Upper lobe of right lung (tissue), 1 donor: ENCODE data around the gene FOS. TPM values are rescaled to one million over a fixed set of nuclear protein-coding genes. Genes with fewer than 3 reads are reported as not detected.

ENCODE experiments used
- ATAC-seq: fragments of 200-7000 bp; cut with Tn5 transposase; one replicate; pipeline ENCODE4 v1.9.1; 2020; ENCODE audit warnings: mild to moderate bottlenecking, moderate library complexity
- DNase-seq: peaks from one replicate; pipeline ENCODE4 v3.0.0-alpha.2; 2020
- H3K27ac ChIP-seq: fragments of 200-600 bp; one replicate; pipeline ENCODE4 v1.8.0; 2022
- H3K27me3 ChIP-seq: fragments of 200-600 bp; one replicate; pipeline ENCODE4 v1.8.0; 2022; ENCODE audit warnings: mild to moderate bottlenecking
- H3K36me3 ChIP-seq: fragments of 200-600 bp; one replicate; pipeline ENCODE4 v1.8.0; 2022
- H3K4me1 ChIP-seq: fragments of 200-600 bp; one replicate; pipeline ENCODE4 v1.8.0; 2022
- H3K4me3 ChIP-seq: fragments of 200-600 bp; one replicate; pipeline ENCODE4 v1.8.0; 2022; ENCODE audit warnings: mild to moderate bottlenecking
- H3K9me3 ChIP-seq: fragments of 200-600 bp; one replicate; pipeline ENCODE4 v1.8.0; 2022
- CTCF ChIP-seq: fragments of 200-600 bp; IDR thresholded peaks from one replicate; pipeline ENCODE4 v1.8.0; 2022; ENCODE audit warnings: antibody characterized with exemption
- intact Hi-C: fragments of 100-400 bp; cut with DNase I; formaldehyde crosslinking; loops from one replicate; pipeline ENCODE4 v1.11.0; 2022
- total RNA-seq: library from RNA; stranded (reverse); fragmentation: NEBNext Ultra II Directional; extraction: Animal tissue kit (Norgen Biotek cat#: 25700); gene quantifications from one replicate; pipeline ENCODE4 v1.2.1, GENCODE V29; 2021
- donor health status: DM: no; HTN: yes; CAD: no; lungs with severe emphysema.

FOS gene
- total RNA-seq, 1 donor from 2014 or later = 204 TPM

DNA sequence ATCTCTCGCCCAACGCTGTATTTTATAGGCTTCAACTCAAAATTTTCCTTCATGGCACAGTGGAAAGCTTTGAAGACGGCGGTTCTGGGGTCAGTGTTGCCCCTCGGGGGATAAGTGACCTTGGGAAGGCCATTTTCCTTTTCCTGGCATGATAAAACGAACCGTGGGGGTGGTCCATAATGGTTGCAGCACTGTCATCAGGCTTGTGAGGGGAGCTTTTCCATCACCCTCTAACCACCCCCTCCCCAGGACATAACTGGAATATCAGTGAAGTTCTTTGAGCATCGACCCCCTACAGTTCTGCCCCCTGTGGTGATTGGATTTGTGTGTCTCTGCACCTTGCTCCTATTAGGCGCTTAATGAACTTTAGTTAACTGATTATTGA, 16.0 kb downstream of the FOS start:
- peaks cover 38% of the 10 kb centered on the region for H3K4me1 ChIP-seq
- peak overlapping the region; percentile 99 for H3K27ac ChIP-seq
- H3K36me3 ChIP-seq = no peaks in the 10 kb centered on the region
- no peak for DNase-seq
- intact Hi-C loops = no loop called here
- peak; percentile 8 for TF ChIP-seq CTCF
- no peaks in the 10 kb centered on the region for H3K27me3 ChIP-seq
- peak overlapping the region; percentile 68 for H3K4me3 ChIP-seq
- H3K9me3 ChIP-seq = no peaks in the 10 kb centered on the region
- no peak for ATAC-seq

- Histone ChIP-seq H3K27me3 (no peaks in the 10 kb centered on the region), H3K9me3 (no peaks in the 10 kb centered on the region), H3K4me3 (peak overlapping the region; percentile 68), H3K4me1 (peaks cover 41% of the 10 kb centered on the region), H3K36me3 (no peaks in the 10 kb centered on the region), H3K27ac (peak overlapping the region; percentile 99)
- peak; percentile 2 for TF ChIP-seq CTCF
- intact Hi-C loops = no loop called here
- peak; percentile 32 for ATAC-seq
- peak; percentile 88 for DNase-seq
Measured at GRCh38 chr14:75295061-75295461, 16.4 kb downstream of the FOS start.

GRCh38 chr14:75295491-75296345, 17.1 kb downstream of the FOS start:
- peak; percentile 43 for ATAC-seq
- H3K4me3 ChIP-seq = peak overlapping the region; percentile 68

DNA sequence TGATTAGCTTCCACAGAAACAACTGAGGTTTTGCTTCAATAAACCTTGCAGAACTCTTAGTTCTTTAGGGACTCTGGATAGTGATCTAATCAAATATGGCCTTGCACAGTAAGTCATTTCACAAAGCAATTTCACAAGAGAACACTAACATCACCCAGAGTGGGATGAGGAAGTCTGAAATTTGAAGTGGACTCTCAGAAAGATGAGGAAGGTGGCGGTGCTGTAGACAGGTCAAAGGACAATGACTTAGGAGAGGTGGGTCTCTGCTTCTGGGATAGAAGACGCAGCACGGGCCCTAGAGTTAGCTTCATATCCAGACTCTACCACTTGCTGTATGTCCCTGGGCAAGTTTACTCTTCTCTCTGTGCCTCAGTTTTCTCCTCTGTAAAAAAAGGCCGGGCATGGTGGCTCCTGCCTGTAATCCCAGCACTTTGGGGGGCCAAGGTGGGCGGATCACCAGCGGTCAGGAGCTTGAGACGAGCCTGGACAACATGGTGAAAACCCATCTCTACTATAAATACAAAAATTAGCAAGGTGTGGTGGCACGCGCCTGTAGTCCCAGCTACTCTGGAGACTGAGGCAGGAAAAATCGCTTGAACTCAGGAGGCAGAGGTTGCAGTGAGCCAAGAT, 18.9 kb downstream of the FOS start:
- peak; percentile 53 for DNase-seq
- no peaks in the 10 kb centered on the region for H3K9me3 ChIP-seq
- peaks cover 48% of the 10 kb centered on the region for H3K4me1 ChIP-seq
- peak; percentile 0 for ATAC-seq
- H3K27ac ChIP-seq = peak overlapping the region; percentile 99
- no peak overlapping the region for H3K4me3 ChIP-seq
- intact Hi-C loops = no loop called here
- no peaks in the 10 kb centered on the region for H3K36me3 ChIP-seq
- TF ChIP-seq CTCF = no peak
- H3K27me3 ChIP-seq = no peaks in the 10 kb centered on the region

More at GRCh38 chr14:75295491-75296345, 17.1 kb downstream of the FOS start:
- Histone ChIP-seq H3K4me1 (peaks cover 42% of the 10 kb centered on the region), H3K27me3 (no peaks in the 10 kb centered on the region), H3K27ac (peak overlapping the region; percentile 99), H3K36me3 (no peaks in the 10 kb centered on the region), H3K9me3 (no peaks in the 10 kb centered on the region)
- peak; percentile 90 for DNase-seq
- TF ChIP-seq CTCF = peak; percentile 97
- intact Hi-C loops = no loop called here

DNA sequence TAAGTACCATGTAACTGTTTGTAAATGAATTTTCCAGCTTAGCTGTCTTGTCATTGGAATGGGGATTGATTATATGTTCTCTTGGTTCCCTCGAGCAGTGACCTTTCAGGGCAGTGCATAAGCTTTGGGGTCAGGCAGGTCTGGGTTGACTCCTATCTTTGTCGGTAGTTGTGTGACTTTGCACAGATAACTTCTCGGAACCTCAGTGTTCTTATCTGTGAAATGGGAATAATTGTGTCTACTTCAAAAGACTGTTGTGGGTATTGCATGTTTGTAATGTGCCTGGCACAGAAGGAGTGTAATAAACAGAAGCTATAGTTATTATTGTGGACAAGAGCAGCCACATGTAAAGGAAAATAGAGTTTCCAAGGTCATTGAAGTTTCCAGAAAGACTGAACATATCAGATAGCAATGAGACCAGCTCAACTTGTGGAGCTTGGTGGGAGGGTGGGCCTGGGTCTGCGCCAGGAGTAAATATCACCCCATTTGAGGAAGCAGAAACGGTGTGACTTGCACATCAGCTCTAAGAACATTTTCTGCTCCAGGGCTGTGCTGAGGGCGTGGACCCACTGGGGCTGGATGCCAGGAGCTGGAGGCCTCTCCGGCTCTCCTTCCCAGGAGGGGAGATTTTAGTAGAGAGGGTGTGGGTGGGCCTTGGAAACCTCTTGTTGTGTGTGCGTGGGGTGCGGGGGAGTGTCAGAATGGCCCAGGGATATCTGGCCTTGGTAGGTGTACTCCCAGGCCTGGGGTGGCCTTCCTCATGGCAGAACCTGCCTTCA, 19.7 kb downstream of the FOS start:
- no peaks in the 10 kb centered on the region for H3K27me3 ChIP-seq
- peak; percentile 4 for ATAC-seq
- peak; percentile 88 for DNase-seq
- no peaks in the 10 kb centered on the region for H3K36me3 ChIP-seq
- no peaks in the 10 kb centered on the region for H3K9me3 ChIP-seq
- no peak overlapping the region for H3K4me3 ChIP-seq
- peaks cover 53% of the 10 kb centered on the region for H3K4me1 ChIP-seq
- intact Hi-C loops = no loop called here
- no peak for TF ChIP-seq CTCF
- H3K27ac ChIP-seq = peak overlapping the region; percentile 99
